ENCODE data around the gene CLDN10. TPM values are rescaled to one million over a fixed set of nuclear protein-coding genes. Genes with fewer than 3 reads are reported as not detected.

The CLDN10 gene
- total RNA-seq, 2 donors from 2014 or later = 0.27 to 0.64 TPM

DNA sequence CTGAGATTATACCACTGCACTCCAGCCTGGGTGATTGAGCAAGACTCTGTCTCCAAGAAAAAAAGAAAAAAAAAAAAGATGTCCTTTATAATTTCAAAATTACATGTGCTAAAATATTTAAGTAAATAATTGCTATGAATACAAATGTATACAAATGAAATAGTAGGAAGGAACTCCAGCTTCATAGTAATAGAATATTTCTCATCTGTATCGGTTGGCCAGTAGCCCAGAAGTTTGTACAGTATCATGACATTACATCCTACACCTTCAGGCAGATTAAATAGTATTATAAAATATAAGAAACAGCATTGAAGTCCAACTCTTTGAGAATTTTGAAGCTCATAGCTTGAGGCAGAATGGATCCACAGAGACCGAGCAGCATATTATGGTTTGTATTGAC, 36.5 kb upstream of the CLDN10 start:
- Histone ChIP-seq H3K36me3 (no peaks in the 10 kb centered on the region), H3K27ac (no peak overlapping the region)
- TF ChIP-seq, protein P1, sequence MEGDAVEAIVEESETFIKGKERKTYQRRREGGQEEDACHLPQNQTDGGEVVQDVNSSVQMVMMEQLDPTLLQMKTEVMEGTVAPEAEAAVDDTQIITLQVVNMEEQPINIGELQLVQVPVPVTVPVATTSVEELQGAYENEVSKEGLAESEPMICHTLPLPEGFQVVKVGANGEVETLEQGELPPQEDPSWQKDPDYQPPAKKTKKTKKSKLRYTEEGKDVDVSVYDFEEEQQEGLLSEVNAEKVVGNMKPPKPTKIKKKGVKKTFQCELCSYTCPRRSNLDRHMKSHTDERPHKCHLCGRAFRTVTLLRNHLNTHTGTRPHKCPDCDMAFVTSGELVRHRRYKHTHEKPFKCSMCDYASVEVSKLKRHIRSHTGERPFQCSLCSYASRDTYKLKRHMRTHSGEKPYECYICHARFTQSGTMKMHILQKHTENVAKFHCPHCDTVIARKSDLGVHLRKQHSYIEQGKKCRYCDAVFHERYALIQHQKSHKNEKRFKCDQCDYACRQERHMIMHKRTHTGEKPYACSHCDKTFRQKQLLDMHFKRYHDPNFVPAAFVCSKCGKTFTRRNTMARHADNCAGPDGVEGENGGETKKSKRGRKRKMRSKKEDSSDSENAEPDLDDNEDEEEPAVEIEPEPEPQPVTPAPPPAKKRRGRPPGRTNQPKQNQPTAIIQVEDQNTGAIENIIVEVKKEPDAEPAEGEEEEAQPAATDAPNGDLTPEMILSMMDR (IDR thresholded peaks at IDR 0.05) = no peak

DNA sequence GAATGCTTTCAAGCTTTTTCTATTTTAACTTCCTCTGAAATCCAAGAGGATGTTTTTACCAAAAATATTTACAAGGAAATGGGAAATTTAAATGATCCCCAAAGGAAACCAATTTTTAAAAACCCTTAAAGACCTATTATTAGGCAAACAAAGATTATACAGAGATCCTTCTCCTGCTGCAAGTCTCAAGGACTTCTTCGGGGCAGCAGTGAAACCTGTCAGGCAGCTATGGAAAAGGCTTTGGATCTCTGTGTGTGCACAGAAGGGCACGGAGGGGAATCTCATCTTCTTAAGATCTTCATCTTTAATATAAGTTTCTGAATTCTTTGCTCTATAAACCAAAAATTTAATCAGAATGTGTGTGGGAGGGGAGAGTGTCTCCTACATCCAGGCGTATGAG, 36.0 kb upstream of the CLDN10 start:
- Histone ChIP-seq H3K4me3 (no peak overlapping the region), H3K27me3 (no peaks in the 10 kb centered on the region), H3K36me3 (no peaks in the 10 kb centered on the region), H3K9me3 (no peaks in the 10 kb centered on the region), H3K4me1 (no peaks in the 10 kb centered on the region), H3K9ac (ENCODE audit: low read depth in 2 of 2, low read length in 2 of 2) (no peak overlapping the region), H3K27ac (no peak overlapping the region)
- TF ChIP-seq, protein P1 (IDR thresholded peaks at IDR 0.05) = no peak
- intact Hi-C loops (cut with DNase I) = no loop called here
- no peak for DNase-seq

More for the DNA sequence above, 36.5 kb upstream of the CLDN10 start:
- H3K4me3 ChIP-seq = no peak overlapping the region
- no peak for DNase-seq
- H3K9me3 ChIP-seq = no peaks in the 10 kb centered on the region
- intact Hi-C loops (cut with DNase I) = no loop called here
- H3K4me1 ChIP-seq = no peaks in the 10 kb centered on the region
- no peak overlapping the region for H3K9ac ChIP-seq (ENCODE audit: low read depth in 2 of 2, low read length in 2 of 2)
- H3K27me3 ChIP-seq = no peaks in the 10 kb centered on the region

DNA sequence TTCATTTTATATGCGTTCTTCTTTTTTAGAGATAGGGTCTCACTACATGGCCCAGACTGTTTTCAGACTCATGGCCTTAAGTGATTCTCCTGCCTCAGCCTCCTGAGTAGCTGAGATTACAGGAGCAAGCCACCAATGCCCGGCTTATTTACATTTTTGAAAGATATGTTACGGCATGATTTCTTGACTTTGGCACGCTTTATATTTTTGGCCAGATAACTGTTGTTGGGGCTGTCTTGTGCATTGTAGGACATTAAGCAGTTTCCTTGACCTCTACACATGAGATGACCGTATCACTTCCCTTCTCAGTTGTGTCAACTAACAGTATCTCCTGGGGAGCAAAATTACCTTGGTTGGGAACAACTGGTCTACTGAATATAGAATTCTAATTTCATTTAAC, 28.9 kb upstream of the CLDN10 start:
- no peak overlapping the region for H3K27ac ChIP-seq
- no peak overlapping the region for H3K4me3 ChIP-seq
- H3K9me3 ChIP-seq = no peaks in the 10 kb centered on the region
- TF ChIP-seq, protein P1 (IDR thresholded peaks at IDR 0.05) = no peak
- no peak overlapping the region for H3K9ac ChIP-seq (ENCODE audit: low read depth in 2 of 2, low read length in 2 of 2)
- no peak for DNase-seq
- no peaks in the 10 kb centered on the region for H3K36me3 ChIP-seq
- H3K4me1 ChIP-seq = no peaks in the 10 kb centered on the region
- H3K27me3 ChIP-seq = no peaks in the 10 kb centered on the region
- intact Hi-C loops (cut with DNase I) = no loop called here

DNA sequence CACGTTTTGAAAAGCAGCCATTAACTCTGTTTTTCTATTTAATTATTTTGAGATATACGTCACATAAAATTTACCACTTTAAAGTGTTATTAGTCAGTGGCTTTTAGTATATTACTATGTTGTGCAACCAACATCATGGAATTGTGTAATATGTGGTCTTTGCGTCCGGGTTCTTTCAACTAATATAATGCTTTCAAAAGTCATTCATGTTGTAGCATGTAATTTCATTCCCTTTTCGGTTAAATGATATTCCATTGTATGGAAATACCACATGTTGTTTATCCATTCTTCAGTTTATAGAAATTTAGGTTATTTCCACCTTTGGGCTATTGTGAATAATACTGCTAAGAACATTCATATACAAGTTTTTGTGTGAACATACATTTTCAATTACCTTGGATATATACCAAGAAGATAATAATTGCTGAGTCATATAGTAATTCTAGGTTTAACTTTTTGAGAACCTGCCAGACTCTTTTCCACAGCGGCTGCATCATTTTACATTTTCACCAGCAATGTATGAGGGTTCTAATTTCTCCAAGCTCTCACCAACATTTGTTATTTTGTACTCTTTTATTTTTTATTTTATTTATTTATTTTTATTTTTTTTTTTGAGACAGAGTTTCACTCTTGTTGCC, 28.1 kb upstream of the CLDN10 start:
- Histone ChIP-seq H3K4me1 (no peaks in the 10 kb centered on the region), H3K27ac (no peak overlapping the region), H3K36me3 (no peaks in the 10 kb centered on the region), H3K9ac (ENCODE audit: low read depth in 2 of 2, low read length in 2 of 2) (no peak overlapping the region), H3K9me3 (no peaks in the 10 kb centered on the region), H3K27me3 (no peaks in the 10 kb centered on the region), H3K4me3 (no peak overlapping the region)
- intact Hi-C loops (cut with DNase I) = no loop called here
- DNase-seq = no peak
- TF ChIP-seq, protein P1 (IDR thresholded peaks at IDR 0.05) = no peak

DNA sequence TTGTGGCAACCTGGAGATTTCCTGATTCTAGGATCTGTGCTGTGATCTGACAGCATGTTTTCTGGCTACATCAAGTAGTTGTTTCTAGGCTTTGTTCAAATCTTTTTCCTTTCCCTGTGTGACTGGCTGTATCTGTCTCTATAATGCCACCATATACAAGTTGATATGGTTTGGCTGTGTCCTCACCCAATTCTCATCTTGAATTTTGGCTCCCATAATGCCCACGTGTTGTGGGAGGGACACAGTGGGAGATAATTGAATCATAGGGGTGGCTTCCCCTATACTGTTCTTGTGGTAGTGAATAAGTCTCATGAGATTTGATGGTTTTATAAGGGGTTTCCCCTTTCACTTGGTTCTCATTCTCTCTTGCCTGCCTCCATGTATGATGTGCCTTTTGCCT, 24.6 kb upstream of the CLDN10 start:
- no peak overlapping the region for H3K9ac ChIP-seq (ENCODE audit: low read depth in 2 of 2, low read length in 2 of 2)
- intact Hi-C loops (cut with DNase I) = no loop called here
- no peaks in the 10 kb centered on the region for H3K27me3 ChIP-seq
- no peak overlapping the region for H3K27ac ChIP-seq
- TF ChIP-seq, protein P1 (IDR thresholded peaks at IDR 0.05) = no peak
- H3K4me3 ChIP-seq = no peak overlapping the region
- DNase-seq = no peak
- H3K9me3 ChIP-seq = no peaks in the 10 kb centered on the region
- H3K36me3 ChIP-seq = no peaks in the 10 kb centered on the region
- no peaks in the 10 kb centered on the region for H3K4me1 ChIP-seq
